Chondrocyte (in vitro differentiated cells): ENCODE data around the gene ANO4. TPM values are rescaled to one million over a fixed set of nuclear protein-coding genes. Genes with fewer than 3 reads are reported as not detected.

ENCODE experiments used
- DNase-seq: peaks from one replicate; pipeline ENCODE4 v3.0.0; 2021; ENCODE audit warnings: mixed read lengths, low spot score
- H3K27ac Mint-ChIP-seq: one replicate; pipeline ENCODE4 v1.8.0; 2021; ENCODE audit warnings: mild to moderate bottlenecking, moderate library complexity, mixed read lengths; ENCODE audit not compliant: unreplicated experiment
- H3K27me3 Mint-ChIP-seq: 2 replicates; pipeline ENCODE4 v1.8.0; 2021; ENCODE audit warnings: low read depth, mixed read lengths
- H3K36me3 Mint-ChIP-seq: 2 replicates; pipeline ENCODE4 v1.8.0; 2021; ENCODE audit warnings: low read depth, mixed read lengths
- H3K4me1 Mint-ChIP-seq: 2 replicates; pipeline ENCODE4 v1.8.0; 2021; ENCODE audit warnings: low read depth, mild to moderate bottlenecking, mixed read lengths
- H3K4me3 Mint-ChIP-seq: one replicate; pipeline ENCODE4 v1.8.0; 2021; ENCODE audit warnings: mild to moderate bottlenecking, moderate library complexity, mixed read lengths; ENCODE audit not compliant: unreplicated experiment
- H3K9me3 Mint-ChIP-seq: 2 replicates; pipeline ENCODE4 v1.8.0; 2021; ENCODE audit warnings: low read depth, mixed read lengths
- CTCF ChIP-seq: fragments of 200-600 bp; sonication (generic); IDR thresholded peaks from 2 replicates; pipeline ENCODE4 v1.5.0; 2021; ENCODE audit warnings: antibody characterized with exemption, mild to moderate bottlenecking, moderate library complexity
- total RNA-seq: library from RNA; stranded (reverse); gene quantifications from 3 replicates; pipeline ENCODE4 v1.2.1, GENCODE V29; 2021

ANO4 gene
- total RNA-seq, 1 donor from 2014 or later: 9.2 TPM

GRCh38 chr12:100992194-100992593, 197.6 kb downstream of the ANO4 start:
- H3K36me3 Mint-ChIP-seq: no peaks in the 10 kb centered on the region
- DNase-seq: no peak
- no peak for TF ChIP-seq CTCF
- no peak overlapping the region for H3K4me3 Mint-ChIP-seq
- H3K27ac Mint-ChIP-seq: no peak overlapping the region
- H3K9me3 Mint-ChIP-seq: peaks cover 3% of the 10 kb centered on the region
- peaks cover 14% of the 10 kb centered on the region for H3K4me1 Mint-ChIP-seq
- H3K27me3 Mint-ChIP-seq: no peaks in the 10 kb centered on the region

GRCh38 chr12:100993916-100994450, 199.4 kb downstream of the ANO4 start:
- Mint-ChIP-seq H3K4me1 (peaks cover 3% of the 10 kb centered on the region), H3K36me3 (no peaks in the 10 kb centered on the region), H3K27me3 (no peaks in the 10 kb centered on the region), H3K4me3 (no peak overlapping the region), H3K27ac (no peak overlapping the region), H3K9me3 (peaks cover 3% of the 10 kb centered on the region)
- TF ChIP-seq CTCF: peak; percentile 35
- DNase-seq: no peak

- Mint-ChIP-seq H3K4me3 (no peak overlapping the region), H3K36me3 (no peaks in the 10 kb centered on the region), H3K9me3 (no peaks in the 10 kb centered on the region), H3K27ac (no peak overlapping the region), H3K4me1 (peaks cover 3% of the 10 kb centered on the region), H3K27me3 (no peaks in the 10 kb centered on the region)
- no peak for DNase-seq
- TF ChIP-seq CTCF: no peak
These were observed 200.6 kb downstream of the ANO4 start for GRCh38 chr12:100995201-100995600.

GRCh38 chr12:100995771-100996170, 201.2 kb downstream of the ANO4 start:
- Mint-ChIP-seq H3K4me1 (peaks cover 2% of the 10 kb centered on the region), H3K9me3 (no peaks in the 10 kb centered on the region), H3K27ac (no peak overlapping the region), H3K36me3 (no peaks in the 10 kb centered on the region), H3K27me3 (no peaks in the 10 kb centered on the region), H3K4me3 (no peak overlapping the region)
- DNase-seq: no peak
- TF ChIP-seq CTCF: no peak

GRCh38 chr12:101001669-101002068, 207.1 kb downstream of the ANO4 start:
- Mint-ChIP-seq H3K27me3 (no peaks in the 10 kb centered on the region), H3K36me3 (no peaks in the 10 kb centered on the region), H3K27ac (no peak overlapping the region), H3K9me3 (no peaks in the 10 kb centered on the region), H3K4me3 (no peak overlapping the region), H3K4me1 (peaks cover 9% of the 10 kb centered on the region)
- no peak for TF ChIP-seq CTCF
- no peak for DNase-seq
